Amniotic stem cell (primary cell): ENCODE measurements around the gene CCDC82.

Experiments
- DNase-seq: peaks from one replicate; lab custom pipeline; 2025; lab: John Stamatoyannopoulos, UW

Gene CCDC82

GRCh38 chr11:96361778-96362177 lies 27.9 kb downstream of the CCDC82 start:
- no peak for DNase-seq

- no peak for DNase-seq
Measured at GRCh38 chr11:96358321-96358720, 31.4 kb downstream of the CCDC82 start.

GRCh38 chr11:96357794-96358193 lies 31.9 kb downstream of the CCDC82 start:
- DNase-seq: no peak

GRCh38 chr11:96356848-96357247 lies 32.9 kb downstream of the CCDC82 start:
- no peak for DNase-seq

- peak; percentile 91 for DNase-seq
Measured at GRCh38 chr11:96342961-96343711, 46.6 kb downstream of the CCDC82 start, which contains the start of gene MAML2. MAML2 (minus strand) TSS chr11:96343195; CDS start chr11:96341895, 1,300 bp downstream.

- DNase-seq: no peak
Measured at GRCh38 chr11:96342014-96342960, 47.4 kb downstream of the CCDC82 start.

- DNase-seq: no peak
Measured at GRCh38 chr11:96341211-96342013, 48.3 kb downstream of the CCDC82 start.

- DNase-seq: no peak
Measured at GRCh38 chr11:96340555-96340885, 49.2 kb downstream of the CCDC82 start.

- no peak for DNase-seq
Measured at GRCh38 chr11:96339706-96340554, 49.8 kb downstream of the CCDC82 start.

GRCh38 chr11:96338910-96339705 lies 50.6 kb downstream of the CCDC82 start:
- DNase-seq: no peak

- no peak for DNase-seq
Measured at GRCh38 chr11:96337541-96338431, 51.9 kb downstream of the CCDC82 start.

GRCh38 chr11:96335388-96335787 lies 54.3 kb downstream of the CCDC82 start:
- no peak for DNase-seq

GRCh38 chr11:96334219-96334618 lies 55.5 kb downstream of the CCDC82 start:
- no peak for DNase-seq

- DNase-seq: no peak
Measured at GRCh38 chr11:96333191-96333719, 56.5 kb downstream of the CCDC82 start.

- no peak for DNase-seq
Measured at GRCh38 chr11:96332126-96332771, 57.5 kb downstream of the CCDC82 start.

- no peak for DNase-seq
Measured at GRCh38 chr11:96331699-96332116, 58.0 kb downstream of the CCDC82 start.

GRCh38 chr11:96330511-96330859 lies 59.2 kb downstream of the CCDC82 start:
- no peak for DNase-seq

GRCh38 chr11:96329855-96330510 lies 59.7 kb downstream of the CCDC82 start:
- DNase-seq: no peak
